NCI-H1105 (cell line): Measurements from ENCODE around the gene TMEM215.
"Not testable (repeated sequence)": the region's sequence is repeated elsewhere in the genome, so short reads cannot be mapped to it uniquely, and the experiment has no call there.

Experiments
- DNase-seq: peaks from one replicate; lab custom pipeline; 2025; lab: John Stamatoyannopoulos, UW

Gene TMEM215

GRCh38 chr9:32783168-32783891, at the start of gene TMEM215:
TMEM215 (plus strand) TSS chr9:32783540; CDS start chr9:32784184, 644 bp downstream.
- DNase-seq, result peak; percentile 11

DNA sequence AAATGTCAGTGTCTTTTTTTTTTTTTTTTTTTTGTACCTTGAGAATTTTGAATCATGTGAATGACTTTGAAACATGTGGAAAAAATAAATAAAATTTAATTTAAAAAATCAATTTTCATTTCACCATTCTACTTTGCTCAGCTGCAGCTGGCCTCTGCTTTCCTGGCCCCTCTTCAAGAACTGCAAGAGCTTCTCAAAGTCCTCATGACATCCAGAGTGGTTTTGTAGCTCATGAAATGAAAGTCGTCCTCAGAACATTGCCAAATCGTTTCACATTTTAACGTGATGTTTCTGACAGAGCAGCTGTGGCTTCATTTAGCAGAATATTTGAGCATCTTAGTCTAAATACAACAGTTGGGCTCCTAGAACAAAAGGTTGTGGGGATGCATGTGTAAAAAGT, 47.9 kb upstream of the TMEM215 start:
- DNase-seq, result no peak

DNA sequence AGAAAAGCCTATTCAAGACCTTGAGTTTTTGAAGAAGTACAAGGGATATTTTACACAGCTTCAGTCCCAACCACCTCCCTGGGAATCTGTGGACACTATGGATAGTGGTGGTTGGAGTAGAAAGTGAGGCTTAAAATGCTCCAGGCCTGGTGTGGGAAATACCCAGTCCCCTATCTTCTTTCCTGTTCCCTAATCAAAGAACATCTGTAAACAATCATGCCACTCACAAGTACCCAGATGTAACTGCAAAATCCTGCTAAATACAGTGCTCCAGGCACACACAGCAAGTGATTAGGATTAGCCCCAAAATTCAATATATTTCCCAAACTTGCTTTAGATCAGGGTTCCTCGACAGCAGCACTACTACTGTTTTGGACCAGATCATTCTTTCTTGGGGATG, 46.0 kb upstream of the TMEM215 start:
- DNase-seq, result no peak

- no peak for DNase-seq
These were observed 44.7 kb upstream of the TMEM215 start for GRCh38 chr9:32738501-32739172.

- DNase-seq, result no peak
These were observed 41.6 kb upstream of the TMEM215 start for GRCh38 chr9:32741706-32742105.

GRCh38 chr9:32742296-32742695, 41.0 kb upstream of the TMEM215 start:
- no peak for DNase-seq

GRCh38 chr9:32748013-32748412, 35.3 kb upstream of the TMEM215 start:
- no peak for DNase-seq

GRCh38 chr9:32755730-32756129, 27.6 kb upstream of the TMEM215 start:
- no peak for DNase-seq

- no peak for DNase-seq
These were observed 19.2 kb upstream of the TMEM215 start for GRCh38 chr9:32764139-32764538.

DNA sequence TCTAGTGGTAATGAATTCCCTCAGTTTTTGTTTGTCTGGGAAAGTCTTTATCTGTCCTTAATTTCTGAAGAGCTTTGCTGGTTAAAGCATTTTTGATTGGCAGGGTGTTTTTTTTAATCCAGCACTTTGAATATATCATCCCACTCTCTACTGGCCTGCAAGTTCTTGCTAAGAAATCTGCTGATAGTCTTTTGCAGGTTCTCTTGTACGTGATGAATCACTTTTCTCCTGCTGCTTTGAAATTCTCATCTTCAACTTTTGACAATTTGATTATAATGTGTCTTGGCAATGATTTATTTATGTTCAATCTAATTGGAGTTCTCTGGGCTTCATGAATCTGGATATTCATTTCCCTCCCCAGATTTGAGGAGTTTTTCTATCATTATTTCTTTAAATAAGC, 8.1 kb upstream of the TMEM215 start:
- no peak for DNase-seq

DNA sequence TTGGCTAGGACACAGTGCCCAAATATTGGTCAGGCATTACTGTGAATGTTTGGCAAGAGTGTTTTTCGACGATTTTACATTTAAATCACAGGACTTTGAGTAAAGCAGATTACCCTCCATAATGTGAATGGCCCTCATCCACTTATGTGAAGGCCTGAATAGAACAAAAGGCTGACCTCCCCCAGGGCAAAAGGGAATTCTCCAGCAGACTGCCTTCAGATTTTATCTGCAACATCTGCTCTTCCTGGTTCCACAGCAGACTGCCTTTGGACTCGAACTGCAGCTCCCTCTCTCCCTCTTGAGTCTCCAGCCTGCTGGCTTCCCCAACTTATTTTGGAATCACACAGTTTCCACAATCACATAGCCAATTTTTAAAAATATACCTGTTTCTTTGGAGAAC, 7.1 kb upstream of the TMEM215 start:
- no peak for DNase-seq

DNA sequence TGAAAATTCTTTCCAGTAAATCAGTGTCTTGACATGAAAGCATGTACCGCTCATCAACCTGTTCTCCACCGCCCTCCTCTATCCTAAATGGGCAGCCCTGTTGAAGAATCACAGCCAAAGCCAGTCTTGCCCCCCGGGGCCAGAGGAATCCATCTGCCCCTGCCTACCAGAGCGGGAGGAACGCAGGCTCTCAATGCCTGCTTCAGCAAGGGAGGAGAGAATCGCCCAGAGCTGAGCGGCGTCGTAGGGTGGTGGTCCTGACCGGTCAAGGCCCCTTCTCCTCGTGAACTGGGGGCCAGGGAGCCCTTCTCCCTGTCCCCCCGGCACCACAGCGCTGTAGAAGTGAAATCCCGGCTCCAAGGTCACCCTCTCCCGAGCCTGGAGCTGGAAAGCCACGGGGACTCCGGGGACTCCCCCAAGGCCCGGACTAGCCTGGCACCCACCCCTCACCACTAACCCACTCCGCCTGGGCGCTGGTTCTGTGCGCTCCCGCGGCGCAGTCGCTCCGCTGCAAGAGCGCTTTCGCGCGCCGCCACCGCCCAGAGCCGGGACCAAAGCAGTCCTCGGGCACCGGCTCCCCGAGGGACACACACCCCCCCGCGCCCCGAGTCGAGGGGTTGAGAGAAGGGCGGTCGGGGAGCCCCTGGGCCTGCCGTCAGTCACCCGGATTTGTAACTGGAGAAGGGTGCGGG, 718 bp upstream of the TMEM215 start:
- no peak for DNase-seq

GRCh38 chr9:32787816-32788215, 4.5 kb downstream of the TMEM215 start:
- DNase-seq, result no peak

DNA sequence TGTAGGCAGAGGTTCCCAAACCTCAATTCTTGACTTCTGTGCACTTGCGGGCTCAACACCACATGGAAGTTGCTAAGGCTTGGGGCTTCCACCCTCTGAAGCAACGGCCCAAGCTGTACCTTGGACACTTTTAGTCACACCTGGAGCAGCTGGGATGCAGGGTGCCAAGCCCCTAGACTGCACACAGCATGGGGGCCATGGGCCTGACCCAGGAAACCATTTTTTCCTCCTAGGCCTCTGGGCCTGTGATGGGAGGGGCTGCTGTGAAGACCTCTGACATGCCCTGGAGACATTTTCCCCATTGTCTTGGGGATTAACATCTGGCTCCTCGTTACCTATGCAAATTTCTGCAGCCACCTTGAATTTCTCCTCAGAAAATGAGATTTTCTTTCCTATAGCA, 12.7 kb downstream of the TMEM215 start:
- DNase-seq, result not testable (repeated sequence)

DNA sequence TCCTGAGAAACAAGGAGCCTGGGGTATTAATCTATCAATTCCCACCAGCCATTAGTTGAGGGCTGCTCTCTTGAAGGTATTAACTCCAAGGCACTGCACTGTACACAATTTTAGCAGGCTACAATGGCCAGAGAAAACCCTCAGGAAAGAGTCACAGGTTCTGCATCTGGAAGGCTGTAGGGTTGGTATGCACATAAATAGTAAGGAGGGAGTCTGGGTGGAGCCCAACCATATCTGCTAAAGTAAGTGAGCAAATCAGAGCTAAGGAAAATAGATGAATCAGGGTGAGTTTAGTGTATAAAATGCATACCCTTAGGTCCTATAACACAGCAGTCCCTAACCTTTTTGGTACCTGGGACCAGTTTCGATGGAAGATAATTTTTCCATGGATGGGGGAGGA, 18.2 kb downstream of the TMEM215 start:
- DNase-seq, result no peak

GRCh38 chr9:32807217-32807616, 23.9 kb downstream of the TMEM215 start:
- no peak for DNase-seq

DNA sequence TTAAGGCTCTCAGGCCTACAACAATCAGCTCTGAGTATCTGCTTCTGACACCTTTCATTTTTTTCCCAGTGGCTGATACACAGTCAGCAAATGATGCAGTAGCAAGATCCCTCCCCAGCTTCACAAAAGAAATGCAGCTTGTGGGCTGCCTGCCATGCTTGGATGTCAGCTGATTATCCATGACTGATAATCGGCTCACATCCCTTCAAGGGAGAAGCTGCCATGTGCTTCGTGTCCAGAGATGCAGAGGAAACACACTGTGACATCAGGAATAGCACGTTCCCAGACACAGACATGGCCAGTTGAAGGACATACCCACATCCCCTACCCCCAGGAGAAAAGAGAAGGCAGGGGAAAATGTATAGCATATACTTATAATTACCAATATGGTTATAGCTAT, 27.9 kb downstream of the TMEM215 start:
- DNase-seq, result no peak

DNA sequence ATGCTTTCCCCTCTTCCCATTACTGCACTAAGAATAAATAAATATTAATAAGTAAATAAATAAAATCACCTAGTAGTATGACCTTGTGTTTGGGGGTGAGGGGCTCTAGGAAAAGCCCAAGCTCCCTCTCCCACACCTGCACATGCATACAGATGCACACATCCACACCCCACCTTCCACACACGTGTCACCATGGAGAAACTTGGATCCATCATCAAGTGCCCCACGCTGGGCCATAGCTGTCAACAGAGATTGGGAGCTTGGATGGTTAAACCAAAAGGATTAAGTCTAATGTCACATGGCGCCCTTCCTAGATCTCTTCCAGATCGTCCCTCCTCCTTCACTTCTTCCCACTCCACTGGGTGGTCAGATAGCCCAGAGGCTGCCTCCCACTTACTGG, 37.0 kb downstream of the TMEM215 start:
- no peak for DNase-seq

DNA sequence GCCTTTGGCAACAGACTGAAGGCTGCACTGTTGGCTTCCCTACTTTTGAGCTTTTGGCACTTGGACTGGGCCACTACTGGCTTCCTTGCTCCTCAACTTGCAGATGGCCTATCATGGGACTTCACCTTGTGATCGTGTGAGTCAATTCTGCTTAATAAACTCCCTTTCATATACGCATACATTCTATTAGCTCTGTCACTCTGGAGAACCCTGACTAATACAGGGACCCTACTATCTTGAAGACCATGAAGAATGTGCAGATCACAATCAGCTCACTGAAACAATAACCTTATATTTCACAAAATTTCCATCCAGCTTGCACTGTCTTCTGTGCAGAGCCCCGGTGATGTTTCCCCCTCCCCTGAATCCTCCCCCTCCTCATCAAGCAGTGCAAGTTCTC, 39.8 kb downstream of the TMEM215 start:
- no peak for DNase-seq

DNA sequence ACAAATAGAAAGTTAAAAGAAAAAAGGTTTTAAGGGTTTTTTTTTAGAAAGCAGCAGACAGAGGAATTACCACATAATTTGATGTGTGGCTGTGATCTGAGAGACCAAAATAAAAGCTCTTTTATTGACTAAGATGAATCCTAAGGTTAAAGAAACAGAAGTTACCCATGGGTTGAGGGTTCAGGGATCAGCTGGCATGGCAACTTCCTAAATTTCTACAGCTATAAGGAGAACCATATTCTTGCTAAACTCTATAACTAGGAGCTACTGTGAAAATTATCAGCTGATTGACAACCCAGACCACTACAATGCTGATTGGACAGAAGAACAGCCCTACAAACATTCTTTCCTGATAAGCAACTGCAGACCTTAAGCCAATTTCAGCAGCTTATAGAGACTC, 40.2 kb downstream of the TMEM215 start:
- DNase-seq, result no peak

- no peak for DNase-seq
These were observed 41.9 kb downstream of the TMEM215 start for GRCh38 chr9:32825203-32825602.

DNA sequence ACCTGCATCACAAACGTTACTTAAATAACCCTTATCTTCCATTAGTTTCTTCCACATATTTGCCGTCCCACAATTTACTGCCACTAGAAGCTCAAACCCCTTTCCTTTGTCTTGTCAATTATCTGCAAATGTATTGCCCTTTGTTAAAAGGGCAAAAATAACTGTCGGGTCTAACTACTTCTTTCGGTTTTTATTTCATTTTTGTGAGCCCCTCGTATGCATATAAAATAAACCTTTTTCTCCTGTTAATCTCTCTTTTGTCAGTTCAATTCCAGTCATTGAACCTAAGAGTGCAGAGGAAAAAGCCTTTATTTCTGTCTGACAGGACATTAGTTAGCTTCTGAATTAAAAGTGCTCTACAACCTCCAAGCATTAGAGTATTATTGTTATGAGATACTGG, 45.5 kb downstream of the TMEM215 start:
- DNase-seq, result no peak

DNA sequence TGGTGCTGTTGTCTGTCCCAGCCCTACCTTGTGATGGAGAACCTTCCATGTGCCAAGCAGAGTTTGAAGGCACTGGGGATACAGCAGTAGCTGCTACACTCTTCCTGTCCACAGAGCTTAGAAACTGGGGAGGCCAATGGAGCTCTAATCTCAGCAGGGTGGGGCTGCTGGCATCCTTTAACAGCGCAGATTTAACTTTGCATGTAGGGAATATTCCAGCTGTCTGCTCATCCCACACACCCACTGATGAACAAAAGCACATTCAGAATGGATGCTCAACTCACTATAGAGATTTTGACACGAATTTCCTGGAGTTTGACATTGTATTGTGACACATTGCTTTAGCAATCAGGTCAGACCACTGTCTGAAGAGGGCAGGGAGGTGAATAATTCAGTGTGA, 49.0 kb downstream of the TMEM215 start:
- DNase-seq, result no peak
